PC-9 (cell line): Measurements from ENCODE around the gene CMTM2.

Experiments used
- CTCF ChIP-seq: fragments of 200-600 bp; sonication (generic); conservative IDR thresholded peaks from 2 replicates; pipeline ENCODE4 v1.6.1; 2017; ENCODE audit warnings: mixed run types, antibody characterized with exemption, mild to moderate bottlenecking, moderate library complexity
- EZH2 ChIP-seq: fragments of 200-600 bp; sonication (generic); IDR thresholded peaks from 2 replicates; pipeline ENCODE4 v1.8.0; 2017; ENCODE audit warnings: antibody characterized with exemption, low read depth

DNA sequence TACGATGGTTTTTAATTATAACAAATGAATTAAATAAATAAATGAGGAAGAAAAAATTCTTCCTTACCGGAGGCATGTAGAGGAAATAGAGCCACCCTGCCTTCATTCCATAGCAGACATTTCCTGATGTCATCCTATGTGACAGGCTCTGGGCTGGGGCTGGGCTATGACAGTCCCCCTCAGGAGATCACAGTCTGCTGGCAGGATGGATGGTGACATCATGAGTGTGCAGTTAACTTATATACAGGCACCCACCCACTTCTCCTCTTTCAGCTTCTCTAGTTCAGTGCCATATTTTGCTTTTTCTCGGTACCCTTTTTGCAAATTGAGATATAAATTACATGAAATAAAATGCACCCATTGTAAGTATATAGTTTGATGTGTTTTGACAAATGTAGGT is 18.8 kb downstream of the CMTM2 start:
- TF ChIP-seq CTCF, result no peak
- TF ChIP-seq EZH2, result no peak
